ENCODE data around the gene IPO5.
"Not testable (repeated sequence)": the region's sequence is repeated elsewhere in the genome, so short reads cannot be mapped to it uniquely, and the experiment has no call there.

The IPO5 gene
- 75.0 to 92.2 (median 85.2) reads per million in 4 donors for total RNA-seq

- no peak for DNase-seq
Measured at GRCh38 chr13:97953376-97953970, at the start of gene IPO5. Gene IPO5 (plus strand): TSS chr13:97953675. CDS start chr13:97976697, 23,022 bp downstream.

GRCh38 chr13:97904059-97904458 lies 49.4 kb upstream of the IPO5 start:
- DNase-seq = no peak

- no peak for DNase-seq
Measured at GRCh38 chr13:97905517-97905916, 48.0 kb upstream of the IPO5 start.

GRCh38 chr13:97911311-97912138 lies 42.0 kb upstream of the IPO5 start:
- no peak for DNase-seq

GRCh38 chr13:97912139-97912535 lies 41.3 kb upstream of the IPO5 start:
- DNase-seq = no peak

GRCh38 chr13:97913206-97913605 lies 40.3 kb upstream of the IPO5 start:
- DNase-seq = no peak

GRCh38 chr13:97914540-97914939 lies 38.9 kb upstream of the IPO5 start:
- DNase-seq = no peak

GRCh38 chr13:97921176-97921816 lies 32.2 kb upstream of the IPO5 start:
- no peak for DNase-seq

- DNase-seq = no peak
Measured at GRCh38 chr13:97928301-97928700, 25.2 kb upstream of the IPO5 start.

GRCh38 chr13:97932036-97932435 lies 21.4 kb upstream of the IPO5 start:
- DNase-seq = no peak

- DNase-seq = no peak
Measured at GRCh38 chr13:97932647-97933046, 20.8 kb upstream of the IPO5 start.

GRCh38 chr13:97933776-97934175 lies 19.7 kb upstream of the IPO5 start:
- DNase-seq = no peak

- DNase-seq = no peak
Measured at GRCh38 chr13:97934590-97934989, 18.9 kb upstream of the IPO5 start.

GRCh38 chr13:97935071-97935470 lies 18.4 kb upstream of the IPO5 start:
- no peak for DNase-seq

GRCh38 chr13:97936036-97936435 lies 17.4 kb upstream of the IPO5 start:
- no peak for DNase-seq

GRCh38 chr13:97938706-97939475 lies 14.6 kb upstream of the IPO5 start:
- DNase-seq = no peak

- DNase-seq = no peak
Measured at GRCh38 chr13:97944396-97945029, 9.0 kb upstream of the IPO5 start.

GRCh38 chr13:97945342-97945741 lies 8.1 kb upstream of the IPO5 start:
- DNase-seq = no peak

GRCh38 chr13:97945792-97946419 lies 7.6 kb upstream of the IPO5 start:
- DNase-seq = no peak

GRCh38 chr13:97946951-97947588 lies 6.4 kb upstream of the IPO5 start:
- DNase-seq = no peak

- DNase-seq = no peak
Measured at GRCh38 chr13:97948041-97948440, 5.4 kb upstream of the IPO5 start.

GRCh38 chr13:97949316-97949715 lies 4.2 kb upstream of the IPO5 start:
- DNase-seq = not testable (repeated sequence)

Measured in T-helper 1 cell (primary cell).